ENCODE data around the gene CCBE1. TPM values are rescaled to one million over a fixed set of nuclear protein-coding genes. Genes with fewer than 3 reads are reported as not detected.
A peak's percentile ranks its signal among the peaks of the same experiment; 100 is the strongest.

CCBE1 gene
- total and polyA plus RNA-seq, 2 donors (not counting 1 experiment from before 2014, with no cell fraction given), result 122 TPM

DNA sequence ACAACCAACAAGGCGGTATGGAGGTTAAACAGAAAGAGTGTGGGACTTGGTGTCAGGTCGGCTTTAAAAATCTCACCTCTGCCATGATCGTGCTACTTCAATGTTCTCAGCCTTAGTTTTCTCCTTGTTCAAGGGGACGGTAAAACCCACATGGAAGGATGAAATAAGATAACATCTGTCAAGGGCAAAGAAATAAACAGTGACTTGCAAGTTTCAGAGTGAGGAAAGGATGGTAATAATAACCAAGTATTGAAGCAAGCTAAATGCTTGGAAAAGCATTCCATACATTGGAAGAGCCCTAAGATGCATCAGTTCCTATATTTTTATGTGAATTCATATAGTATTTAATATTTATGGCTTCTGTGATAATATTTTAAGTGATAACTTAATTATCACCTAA lies 308.4 kb downstream of the CCBE1 start:
- no peaks in the 10 kb centered on the region for H3K36me3 ChIP-seq (ENCODE audit: control insufficient read depth, insufficient read depth, low read length)
- H4K20me1 ChIP-seq (ENCODE audit: control insufficient read depth, extremely low read depth, insufficient read depth, low read length), result no peaks in the 10 kb centered on the region
- no peak overlapping the region for H3K4me2 ChIP-seq (ENCODE audit: extremely low read depth, insufficient read depth, low read length)
- no peak overlapping the region for H3K9ac ChIP-seq (ENCODE audit: insufficient read depth, low read length)
- TF ChIP-seq, protein P1, sequence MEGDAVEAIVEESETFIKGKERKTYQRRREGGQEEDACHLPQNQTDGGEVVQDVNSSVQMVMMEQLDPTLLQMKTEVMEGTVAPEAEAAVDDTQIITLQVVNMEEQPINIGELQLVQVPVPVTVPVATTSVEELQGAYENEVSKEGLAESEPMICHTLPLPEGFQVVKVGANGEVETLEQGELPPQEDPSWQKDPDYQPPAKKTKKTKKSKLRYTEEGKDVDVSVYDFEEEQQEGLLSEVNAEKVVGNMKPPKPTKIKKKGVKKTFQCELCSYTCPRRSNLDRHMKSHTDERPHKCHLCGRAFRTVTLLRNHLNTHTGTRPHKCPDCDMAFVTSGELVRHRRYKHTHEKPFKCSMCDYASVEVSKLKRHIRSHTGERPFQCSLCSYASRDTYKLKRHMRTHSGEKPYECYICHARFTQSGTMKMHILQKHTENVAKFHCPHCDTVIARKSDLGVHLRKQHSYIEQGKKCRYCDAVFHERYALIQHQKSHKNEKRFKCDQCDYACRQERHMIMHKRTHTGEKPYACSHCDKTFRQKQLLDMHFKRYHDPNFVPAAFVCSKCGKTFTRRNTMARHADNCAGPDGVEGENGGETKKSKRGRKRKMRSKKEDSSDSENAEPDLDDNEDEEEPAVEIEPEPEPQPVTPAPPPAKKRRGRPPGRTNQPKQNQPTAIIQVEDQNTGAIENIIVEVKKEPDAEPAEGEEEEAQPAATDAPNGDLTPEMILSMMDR (conservative IDR thresholded peaks at IDR 0.05 in 1 of 2, IDR thresholded peaks at IDR 0.05 in 1 of 2; ENCODE audit: low read depth in 1 of 2, low read length in 2 of 2), result no peak
- H2AFZ ChIP-seq (ENCODE audit: low read length), result no peak overlapping the region
- no peaks in the 10 kb centered on the region for H3K9me3 ChIP-seq (ENCODE audit: control insufficient read depth, insufficient read depth, low read depth, low read length)
- no peak overlapping the region for H3K4me3 ChIP-seq (replicated peaks in 1 of 4; ENCODE audit: control extremely low read depth in 1 of 4, insufficient read depth in 1 of 4, low read depth in 3 of 4, low read length in 4 of 4)
- H3K27me3 ChIP-seq (ENCODE audit: control insufficient read depth, insufficient read depth, low read length), result no peaks in the 10 kb centered on the region
- no peaks in the 10 kb centered on the region for H3K4me1 ChIP-seq (ENCODE audit: control insufficient read depth, extremely low read depth, insufficient read depth, low read length)
- H3K27ac ChIP-seq (ENCODE audit: insufficient read depth, low read length), result no peak overlapping the region
- no peak for DNase-seq (ENCODE audit: low read depth in 2 of 2)
- no peaks in the 10 kb centered on the region for H3K79me2 ChIP-seq (ENCODE audit: control insufficient read depth, insufficient read depth, low read length)

DNA sequence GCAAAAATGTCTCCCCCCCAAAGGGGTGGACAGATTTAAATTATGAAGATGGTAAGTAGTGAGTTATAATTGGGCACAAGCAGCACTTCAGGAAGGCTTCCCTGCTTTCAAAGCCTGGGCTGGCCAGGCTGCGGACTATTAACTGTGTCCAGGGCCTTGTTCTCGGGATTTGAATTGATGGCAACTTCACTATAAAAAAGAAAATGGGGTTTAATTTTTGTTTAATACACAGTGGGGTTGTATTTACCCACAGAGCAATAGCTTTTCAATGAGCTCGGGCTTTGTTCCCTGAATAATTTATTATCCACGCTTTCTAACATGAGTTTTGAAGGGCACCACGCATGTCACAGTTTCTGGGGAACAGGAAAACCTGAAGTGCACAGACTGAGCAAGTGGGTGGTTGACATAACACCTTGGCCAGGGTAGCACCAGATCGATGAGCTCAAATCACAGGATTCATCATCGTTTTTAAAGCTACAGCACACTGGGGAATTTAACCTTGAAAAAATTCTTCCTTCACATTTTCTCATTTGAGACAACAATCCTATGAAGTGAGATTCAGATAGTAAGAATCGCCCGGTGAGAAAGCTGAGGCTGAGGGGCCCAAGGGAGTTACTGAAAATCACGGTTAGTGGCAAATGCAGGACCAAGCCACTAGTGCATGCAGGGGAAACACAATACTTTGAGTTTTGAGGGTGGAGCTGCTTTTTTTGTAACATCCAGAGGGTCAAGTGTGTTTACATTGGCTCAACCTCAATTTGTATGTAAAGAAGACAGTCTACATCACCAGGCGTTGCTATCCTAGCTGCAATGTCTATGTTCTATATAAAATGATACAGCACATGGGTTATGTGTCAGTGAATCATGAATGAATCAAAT lies 309.3 kb downstream of the CCBE1 start:
- Histone ChIP-seq H3K4me1 (ENCODE audit: control insufficient read depth, extremely low read depth, insufficient read depth, low read length) (no peaks in the 10 kb centered on the region), H4K20me1 (ENCODE audit: control insufficient read depth, extremely low read depth, insufficient read depth, low read length) (no peaks in the 10 kb centered on the region), H3K27me3 (ENCODE audit: control insufficient read depth, insufficient read depth, low read length) (no peaks in the 10 kb centered on the region), H3K4me2 (ENCODE audit: extremely low read depth, insufficient read depth, low read length) (no peak overlapping the region), H3K4me3 (replicated peaks in 1 of 4; ENCODE audit: control extremely low read depth in 1 of 4, insufficient read depth in 1 of 4, low read depth in 3 of 4, low read length in 4 of 4) (no peak overlapping the region), H3K79me2 (ENCODE audit: control insufficient read depth, insufficient read depth, low read length) (no peaks in the 10 kb centered on the region), H3K27ac (ENCODE audit: insufficient read depth, low read length) (no peak overlapping the region), H2AFZ (ENCODE audit: low read length) (no peak overlapping the region), H3K9me3 (ENCODE audit: control insufficient read depth, insufficient read depth, low read depth, low read length) (no peaks in the 10 kb centered on the region), H3K9ac (ENCODE audit: insufficient read depth, low read length) (no peak overlapping the region), H3K36me3 (ENCODE audit: control insufficient read depth, insufficient read depth, low read length) (no peaks in the 10 kb centered on the region)
- TF ChIP-seq, protein P1 (conservative IDR thresholded peaks at IDR 0.05 in 1 of 2, IDR thresholded peaks at IDR 0.05 in 1 of 2; ENCODE audit: low read depth in 1 of 2, low read length in 2 of 2), result no peak
- TF ChIP-seq EZH2 (IDR thresholded peaks at IDR 0.05; ENCODE audit: low read length, missing control alignments), result no peak
- DNase-seq (ENCODE audit: low read depth in 2 of 2), result peak in 1 of 2 donors; percentile 27

DNA sequence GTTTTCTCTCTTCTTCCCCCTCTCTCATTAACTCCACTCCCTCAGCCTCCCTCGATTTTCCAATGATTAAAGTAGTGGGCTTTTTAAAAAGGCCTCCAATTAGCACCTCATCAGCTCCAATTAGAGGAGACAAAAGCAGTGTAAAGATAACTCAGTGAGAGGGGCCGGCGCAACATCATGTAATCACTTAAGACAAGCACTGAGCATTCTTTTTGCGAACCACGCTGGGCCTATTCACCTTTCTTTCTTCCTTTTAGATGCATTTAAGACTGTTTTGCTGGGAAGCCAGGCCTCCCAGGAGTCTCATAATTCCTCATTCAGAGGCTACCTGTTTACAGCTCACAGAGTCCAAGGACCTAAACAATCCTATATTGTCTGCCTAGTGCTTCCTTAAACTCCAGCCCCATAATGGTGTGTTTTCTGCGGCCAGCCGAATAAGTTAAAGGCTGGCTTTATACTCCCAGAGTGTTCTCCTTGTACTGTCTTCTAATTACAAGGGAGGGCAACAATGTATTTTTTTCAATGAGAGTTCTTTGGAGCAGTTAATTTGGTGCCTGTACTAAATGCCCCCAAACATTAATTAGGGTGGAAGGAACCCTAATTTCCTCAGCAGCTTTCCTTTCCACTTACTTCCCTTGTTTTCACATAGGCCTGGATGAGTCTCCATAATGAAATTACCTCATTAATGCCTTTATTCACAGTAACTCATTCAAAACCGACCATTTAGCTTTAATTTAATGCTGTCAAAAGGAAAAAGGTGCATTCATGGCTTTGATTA lies 310.1 kb downstream of the CCBE1 start:
- H2AFZ ChIP-seq (ENCODE audit: low read length), result no peak overlapping the region
- no peaks in the 10 kb centered on the region for H3K36me3 ChIP-seq (ENCODE audit: control insufficient read depth, insufficient read depth, low read length)
- H3K27ac ChIP-seq (ENCODE audit: insufficient read depth, low read length), result no peak overlapping the region
- no peak overlapping the region for H3K4me2 ChIP-seq (ENCODE audit: extremely low read depth, insufficient read depth, low read length)
- H3K4me3 ChIP-seq (replicated peaks in 1 of 4; ENCODE audit: control extremely low read depth in 1 of 4, insufficient read depth in 1 of 4, low read depth in 3 of 4, low read length in 4 of 4), result no peak overlapping the region
- no peaks in the 10 kb centered on the region for H3K27me3 ChIP-seq (ENCODE audit: control insufficient read depth, insufficient read depth, low read length)
- DNase-seq (ENCODE audit: low read depth in 2 of 2), result no peak
- no peak overlapping the region for H3K9ac ChIP-seq (ENCODE audit: insufficient read depth, low read length)
- H3K4me1 ChIP-seq (ENCODE audit: control insufficient read depth, extremely low read depth, insufficient read depth, low read length), result no peaks in the 10 kb centered on the region
- no peaks in the 10 kb centered on the region for H3K79me2 ChIP-seq (ENCODE audit: control insufficient read depth, insufficient read depth, low read length)
- H3K9me3 ChIP-seq (ENCODE audit: control insufficient read depth, insufficient read depth, low read depth, low read length), result no peaks in the 10 kb centered on the region
- H4K20me1 ChIP-seq (ENCODE audit: control insufficient read depth, extremely low read depth, insufficient read depth, low read length), result no peaks in the 10 kb centered on the region
- no peak for TF ChIP-seq EZH2 (IDR thresholded peaks at IDR 0.05; ENCODE audit: low read length, missing control alignments)
- TF ChIP-seq, protein P1 (conservative IDR thresholded peaks at IDR 0.05 in 1 of 2, IDR thresholded peaks at IDR 0.05 in 1 of 2; ENCODE audit: low read depth in 1 of 2, low read length in 2 of 2), result no peak
